HCT116 (cell line): ENCODE results near the gene DLG5. TPM values are rescaled to one million over a fixed set of nuclear protein-coding genes. Genes with fewer than 3 reads are reported as not detected.
A peak's percentile ranks its signal among the peaks of the same experiment; 100 is the strongest.

Experiments
- ATAC-seq: fragments of 200-7000 bp; cut with Tn5 transposase; 2 replicates; pipeline ENCODE4 v1.9.1; 2020; ENCODE audit warnings: mild to moderate bottlenecking, moderate library complexity
- BruUV-seq: library from RNA; stranded (reverse); fragments of 400-500 nt; replicated peaks from 2 replicates; lab custom pipeline; 2021; lab: Mats Ljungman, UMichigan
- CTCF ChIA-PET: fragments of 300-600 bp; sonication (Branson Sonifier 250); formaldehyde crosslinking; loops from one replicate; lab custom pipeline; 2021; ENCODE audit warnings: antibody characterized with exemption; lab: Charles Lee
- POLR2A ChIA-PET: fragments of 300-600, 350-600 bp; sonication (Branson Sonifier 250); formaldehyde crosslinking; loops from one replicate; lab custom pipeline; 2021; ENCODE audit warnings: antibody characterized with exemption; lab: Charles Lee
- RAD21 ChIA-PET, 2 experiments: fragments of 300-600 bp; sonication (Branson Sonifier 250); formaldehyde crosslinking; loops; one replicate each; lab custom pipeline; 2023; ENCODE audit warnings: low total read pairs in 2 of 2; ENCODE audit not compliant: uncharacterized antibody in 2 of 2, unreplicated experiment in 2 of 2, low non-redundant PET in 1 of 2; lab: Charles Lee
- DNase-seq: peaks from one replicate; pipeline ENCODE4 v3.0.0-alpha.2; 2010; ENCODE audit warnings: low read depth, low spot score
- H2AFZ ChIP-seq: fragments of 200-600 bp; shearing (Covaris generic), sonication (generic); 2 replicates; pipeline ENCODE4 v1.6.1; 2017; ENCODE audit warnings: low read depth, mixed run types, mixed read lengths, antibody characterized with exemption, low read length; ENCODE audit not compliant: poor library complexity, severe bottlenecking
- H3K27ac ChIP-seq: 2 replicates; pipeline ENCODE4 v1.5.1; 2012; ENCODE audit warnings: low read depth, low read length
- H3K27me3 ChIP-seq: fragments of 200-600 bp; sonication (generic); 2 replicates; pipeline ENCODE4 v1.6.1; 2016; ENCODE audit warnings: mixed run types, low read length, mixed read lengths; ENCODE audit not compliant: insufficient read depth
- H3K36me3 ChIP-seq, 2 experiments: fragments of 200-500 bp in 1 of 2; fragments of 200-600 bp in 1 of 2; sonication (Bioruptor generic) in 1 of 2; sonication (generic) in 1 of 2; 2 replicates each; pipeline versions ENCODE4 v1.5.1 to v1.6.1; 2014 to 2016; ENCODE audit warnings: low read length in 2 of 2, inconsistent platforms in 1 of 2, mixed read lengths in 1 of 2, mixed run types in 1 of 2; ENCODE audit not compliant: insufficient read depth in 2 of 2, control insufficient read depth in 1 of 2
- H3K4me1 ChIP-seq, 2 experiments: fragments of 200-600 bp in 1 of 2; sonication (generic) in 1 of 2; 2 replicates each; pipeline versions ENCODE4 v1.5.1 to v1.6.1; 2012 to 2017; ENCODE audit warnings: low read length in 2 of 2, inconsistent platforms in 1 of 2, mild to moderate bottlenecking in 1 of 2, mixed read lengths in 1 of 2, mixed run types in 1 of 2, moderate library complexity in 1 of 2; ENCODE audit not compliant: insufficient read depth in 2 of 2, control insufficient read depth in 1 of 2
- H3K4me2 ChIP-seq: fragments of 200-600 bp; sonication (generic); 2 replicates; pipeline ENCODE4 v1.6.1; 2017; ENCODE audit warnings: mixed run types, low read length, mixed read lengths
- H3K4me3 ChIP-seq, 2 experiments: fragments of 200-600 bp in 1 of 2; sonication (generic) in 1 of 2; replicated peaks in 1 of 2; 2 replicates each; pipeline ENCODE4 v1.5.1; 2011 to 2016; ENCODE audit warnings: low read length in 2 of 2, control low read depth in 1 of 2, low read depth in 1 of 2, mild to moderate bottlenecking in 1 of 2, mixed read lengths in 1 of 2, mixed run types in 1 of 2
- H3K79me2 ChIP-seq: fragments of 200-600 bp; sonication (generic); 2 replicates; pipeline ENCODE4 v1.6.1; 2017; ENCODE audit warnings: mild to moderate bottlenecking, mixed run types, low read length, moderate library complexity, mixed read lengths; ENCODE audit not compliant: insufficient read depth
- H3K9ac ChIP-seq: fragments of 200-600 bp; sonication (generic); 2 replicates; pipeline ENCODE4 v1.6.1; 2016; ENCODE audit warnings: low read length, mixed read lengths
- H3K9me2 ChIP-seq: fragments of 200-600 bp; sonication (generic), shearing (Covaris generic); 2 replicates; pipeline ENCODE4 v1.6.1; 2017; ENCODE audit warnings: mixed run types, mild to moderate bottlenecking, moderate library complexity; ENCODE audit not compliant: insufficient read depth
- H3K9me3 ChIP-seq, 2 experiments: fragments of 200-500 bp in 1 of 2; fragments of 200-600 bp in 1 of 2; sonication (Bioruptor generic) in 1 of 2; sonication (generic) in 1 of 2; 2 replicates each; pipeline ENCODE4 v1.6.1; 2014 to 2017; ENCODE audit warnings: low read length in 2 of 2, mixed read lengths in 2 of 2, inconsistent platforms in 1 of 2, low read depth in 1 of 2, mild to moderate bottlenecking in 1 of 2, mixed run types in 1 of 2, moderate library complexity in 1 of 2; ENCODE audit not compliant: control insufficient read depth in 1 of 2, insufficient read depth in 1 of 2
- H4K20me1 ChIP-seq: fragments of 200-600 bp; sonication (generic), shearing (Covaris generic); 2 replicates; pipeline ENCODE4 v1.6.1; 2017; ENCODE audit warnings: mixed run types, mild to moderate bottlenecking, moderate library complexity; ENCODE audit not compliant: insufficient read depth
- CBX3 ChIP-seq: IDR thresholded peaks from 2 replicates; pipeline ENCODE4 v1.6.1; 2012; ENCODE audit warnings: low read depth
- CEBPB ChIP-seq: IDR thresholded peaks from 2 replicates; pipeline ENCODE4 v1.6.1; 2012; ENCODE audit warnings: low read depth
- CTCF ChIP-seq, 3 experiments: fragments of 200-600 bp in 1 of 3; sonication (generic) in 1 of 3; IDR thresholded peaks in 2 of 3; conservative IDR thresholded peaks in 1 of 3; 2 replicates each; pipeline ENCODE4 v1.5.1; 2012 to 2017; ENCODE audit warnings: low read depth in 2 of 3, low read length in 2 of 3, antibody characterized with exemption in 1 of 3, borderline replicate concordance in 1 of 3, control low read depth in 1 of 3, mild to moderate bottlenecking in 1 of 3, mixed read lengths in 1 of 3, mixed run types in 1 of 3, moderate library complexity in 1 of 3; ENCODE audit not compliant: insufficient read depth in 1 of 3
- EZH2phosphoT487 ChIP-seq: fragments of 200-600 bp; IDR thresholded peaks from 2 replicates; pipeline ENCODE4 v1.6.1; 2018; ENCODE audit warnings: antibody characterized with exemption, borderline replicate concordance
- FOSL1 ChIP-seq: IDR thresholded peaks from 2 replicates; pipeline ENCODE4 v1.6.1; 2012; ENCODE audit warnings: low read depth
- JUND ChIP-seq: IDR thresholded peaks from 2 replicates; pipeline ENCODE4 v1.6.1; 2012
- MAX ChIP-seq: IDR thresholded peaks from 2 replicates; pipeline ENCODE4 v1.6.1; 2012
- SIN3A ChIP-seq: IDR thresholded peaks from 2 replicates; pipeline ENCODE4 v1.6.1; 2012; ENCODE audit warnings: low read depth
- TCF7L2 ChIP-seq: IDR thresholded peaks from 2 replicates; pipeline ENCODE4 v1.7.0; 2011; ENCODE audit warnings: borderline replicate concordance, inconsistent platforms; ENCODE audit not compliant: insufficient read depth, insufficient read length; ENCODE audit errors: extremely low read depth
- intact Hi-C: fragments of 100-400 bp; cut with micrococcal nuclease; formaldehyde crosslinking; loops from 2 replicates; pipeline ENCODE4 v1.10.0; 2022
- total RNA-seq: library from RNA; stranded (reverse); gene quantifications from one replicate; pipeline ENCODE4 v1.2.1, GENCODE V29; 2021; ENCODE audit not compliant: unreplicated experiment

Gene DLG5
- total RNA-seq, 1 experiment from 2014 or later = 44.8 TPM

GRCh38 chr10:77943121-77943901, 16.8 kb upstream of the DLG5 start:
- Histone ChIP-seq H3K27me3 (no peaks in the 10 kb centered on the region), H3K4me1 (peaks cover 15 to 38% of the 10 kb centered on the region in 2 experiments), H3K9ac (peak overlapping the region; percentile 46), H3K36me3 (no peaks in the 10 kb centered on the region), H3K9me3 (no peaks in the 10 kb centered on the region), H3K9me2 (no peaks in the 10 kb centered on the region), H3K4me3 (peak overlapping the region; percentile 0 to 42; a peak in 2 of 4 replicates), H3K27ac (peak overlapping the region; percentile 58), H2AFZ (peak overlapping the region; percentile 91), H3K4me2 (peak overlapping the region; percentile 78), H4K20me1 (no peaks in the 10 kb centered on the region), H3K79me2 (no peaks in the 10 kb centered on the region)
- CTCF ChIA-PET = interaction anchor here (0.7 kb wide), 1 partner anchor 89 kb away, joined by 4 read pairs; no protein-coding TSS in a partner anchor
- ATAC-seq = peak; percentile 75
- BruUV-seq = no TSS peak
- peak; percentile 57 for DNase-seq
- TF ChIP-seq SIN3A (no peak), CTCF (IDR thresholded peaks at IDR 0.05 in 2 of 3, conservative IDR thresholded peaks at IDR 0.05 in 1 of 3; ENCODE audit: borderline replicate concordance in 1 of 3, insufficient read depth in 1 of 3, low read depth in 2 of 3, low read length in 2 of 3) (no peak), EZH2phosphoT487 (no peak), TCF7L2 (no peak), CEBPB (peak; percentile 44; the same call in 1 of the 2 replicates), MAX (peak; percentile 11; the same call in 1 of the 2 replicates), FOSL1 (peak; percentile 74; the same call in 1 of the 2 replicates), CBX3 (peak; percentile 68; the same call in 1 of the 2 replicates), JUND (peak; percentile 73)
- intact Hi-C loops = no loop called here
- POLR2A ChIA-PET = interaction anchor here (1.0 kb wide), 1 partner anchor 9 kb away, joined by 3 read pairs; no protein-coding TSS in a partner anchor
- RAD21 ChIA-PET = interaction anchor here in 1 of 2 experiments (0.5 to 0.8 kb wide), 2 partner anchors 30 to 53 kb away, joined by 3 read pairs; no protein-coding TSS in a partner anchor
